GM23338 (cell line): ENCODE results near the gene RADIL. TPM values are rescaled to one million over a fixed set of nuclear protein-coding genes. Genes with fewer than 3 reads are reported as not detected.
A peak's percentile ranks its signal among the peaks of the same experiment; 100 is the strongest.

ENCODE experiments used
- ATAC-seq: fragments of 200-7000 bp; cut with Tn5 transposase; 3 replicates; pipeline ENCODE4 v1.9.1; 2020
- DNase-seq: peaks from one replicate; pipeline ENCODE4 v3.0.0-alpha.2; 2015; ENCODE audit warnings: low spot score
- H2AFZ ChIP-seq: fragments of 200-600 bp; sonication (generic); 2 replicates; pipeline ENCODE4 v1.8.0; 2016; ENCODE audit warnings: antibody characterized with exemption, mild to moderate bottlenecking, moderate library complexity
- H3F3A ChIP-seq: fragments of 200-600 bp; sonication (generic); replicated peaks from 2 replicates; pipeline ENCODE4 v1.8.0; 2017; ENCODE audit warnings: antibody characterized with exemption, mixed run types, low read depth
- H3K27ac ChIP-seq: fragments of 200-600 bp; sonication (generic); 2 replicates; pipeline ENCODE4 v1.6.1; 2016; ENCODE audit warnings: low read depth
- H3K27me3 ChIP-seq: fragments of 200-600 bp; sonication (generic); 2 replicates; pipeline ENCODE4 v1.8.0; 2016; ENCODE audit warnings: mild to moderate bottlenecking, mixed run types, moderate library complexity; ENCODE audit not compliant: insufficient read depth
- H3K36me3 ChIP-seq: fragments of 200-600 bp; sonication (generic); 2 replicates; pipeline ENCODE4 v1.8.0; 2016; ENCODE audit warnings: mild to moderate bottlenecking; ENCODE audit not compliant: insufficient read depth
- H3K4me1 ChIP-seq: fragments of 200-600 bp; sonication (generic); 2 replicates; pipeline ENCODE4 v1.8.0; 2016; ENCODE audit warnings: mild to moderate bottlenecking, moderate library complexity; ENCODE audit not compliant: insufficient read depth
- H3K4me2 ChIP-seq: fragments of 200-600 bp; sonication (generic); 2 replicates; pipeline ENCODE4 v1.7.1; 2017; ENCODE audit warnings: mixed run types
- H3K4me3 ChIP-seq: fragments of 200-600 bp; sonication (generic); 2 replicates; pipeline ENCODE4 v1.6.1; 2016; ENCODE audit warnings: mixed run types
- H3K79me2 ChIP-seq: fragments of 200-600 bp; sonication (generic); replicated peaks from 2 replicates; pipeline ENCODE4 v1.8.0; 2017; ENCODE audit warnings: mild to moderate bottlenecking; ENCODE audit not compliant: insufficient read depth
- H3K9me2 ChIP-seq: fragments of 200-600 bp; sonication (generic); 2 replicates; pipeline ENCODE4 v1.8.0; 2017; ENCODE audit not compliant: insufficient read depth
- H4K20me1 ChIP-seq: fragments of 200-600 bp; sonication (generic); replicated peaks from 2 replicates; pipeline ENCODE4 v1.8.0; 2017; ENCODE audit warnings: mild to moderate bottlenecking; ENCODE audit not compliant: insufficient read depth
- H3K27ac Mint-ChIP-seq: 2 replicates; pipeline ENCODE4 v1.8.0; 2020; ENCODE audit warnings: inconsistent platforms, mild to moderate bottlenecking, moderate library complexity, mixed read lengths
- H3K27me3 Mint-ChIP-seq: 3 replicates; pipeline ENCODE4 v1.8.0; 2022; ENCODE audit warnings: low read depth, mild to moderate bottlenecking, moderate library complexity, mixed read lengths, inconsistent platforms; ENCODE audit not compliant: insufficient read depth, poor library complexity
- H3K36me3 Mint-ChIP-seq: 3 replicates; pipeline ENCODE4 v1.8.0; 2021; ENCODE audit warnings: low read depth, mild to moderate bottlenecking, inconsistent platforms, moderate library complexity, mixed read lengths
- H3K4me1 Mint-ChIP-seq: 3 replicates; pipeline ENCODE4 v1.8.0; 2020; ENCODE audit warnings: mild to moderate bottlenecking, inconsistent platforms, mixed read lengths
- H3K4me3 Mint-ChIP-seq: 3 replicates; pipeline ENCODE4 v1.8.0; 2021; ENCODE audit warnings: moderate library complexity, mild to moderate bottlenecking, inconsistent platforms, mixed read lengths
- H3K9me3 Mint-ChIP-seq: 3 replicates; pipeline ENCODE4 v1.8.0; 2020; ENCODE audit warnings: moderate library complexity, mild to moderate bottlenecking, inconsistent platforms, mixed read lengths
- CREB1 ChIP-seq: fragments of 250-450 bp; sonication (Bioruptor Pico); IDR thresholded peaks from 2 replicates; pipeline ENCODE4 v1.5.0; 2020; ENCODE audit warnings: low read depth, mild to moderate bottlenecking, moderate library complexity
- CTCF ChIP-seq, 2 experiments: fragments of 200-600 bp in 1 of 2; sonication (generic) in 1 of 2; conservative IDR thresholded peaks; 2 replicates each; pipeline versions ENCODE4 v1.5.1 to v1.6.1; 2016 to 2017; ENCODE audit warnings: antibody characterized with exemption in 2 of 2, low read depth in 2 of 2, mild to moderate bottlenecking in 2 of 2, moderate library complexity in 1 of 2
- EZH2 ChIP-seq: fragments of 200-600 bp; sonication (generic); IDR thresholded peaks from one replicate; pipeline ENCODE4 v1.8.0; 2017; ENCODE audit warnings: antibody characterized with exemption, mild to moderate bottlenecking, low read depth; ENCODE audit not compliant: unreplicated experiment
- EZH2phosphoT487 ChIP-seq: fragments of 200-600 bp; sonication (generic); IDR thresholded peaks from one replicate; pipeline ENCODE4 v1.8.1; 2018; ENCODE audit warnings: antibody characterized with exemption; ENCODE audit not compliant: unreplicated experiment
- JUNB ChIP-seq: IDR thresholded peaks from one replicate; pipeline ENCODE4 v1.6.1; 2016; ENCODE audit warnings: antibody characterized with exemption; ENCODE audit not compliant: unreplicated experiment
- NANOG ChIP-seq: IDR thresholded peaks from 2 replicates; pipeline ENCODE4 v1.6.1; 2016; ENCODE audit warnings: antibody characterized with exemption, borderline replicate concordance
- POLR2AphosphoS5 ChIP-seq: IDR thresholded peaks from 2 replicates; pipeline ENCODE4 v1.6.1; 2016; ENCODE audit warnings: antibody characterized with exemption, low read depth
- STAT1 ChIP-seq: IDR thresholded peaks from one replicate; pipeline ENCODE4 v1.6.1; 2016; ENCODE audit warnings: antibody characterized with exemption; ENCODE audit not compliant: unreplicated experiment
- ZNF114 ChIP-seq: fragments of 250-450 bp; sonication (Bioruptor Pico); IDR thresholded peaks from 2 replicates; pipeline ENCODE4 v1.5.0; 2020; ENCODE audit warnings: mild to moderate bottlenecking, moderate library complexity
- ZNF331 ChIP-seq: fragments of 250-450 bp; sonication (Bioruptor Pico); IDR thresholded peaks from 2 replicates; pipeline ENCODE4 v1.5.0; 2020; ENCODE audit warnings: low read depth, mild to moderate bottlenecking, moderate library complexity
- ZNF462 ChIP-seq: fragments of 250-450 bp; sonication (Bioruptor Pico); IDR thresholded peaks from 2 replicates; pipeline ENCODE4 v1.5.0; 2020; ENCODE audit warnings: mild to moderate bottlenecking, moderate library complexity
- polyA plus RNA-seq: library from polyadenylated mRNA; unstranded; fragments of >200 nt; fragmentation: Nextera tagmentation; extraction: Ambion mirVana; gene quantifications from 2 replicates; pipeline ENCODE4 v1.2.1, GENCODE V29; 2016
- total RNA-seq: library from RNA; depleted of rRNA; stranded (reverse); fragments of >200 nt; shearing (Covaris generic); gene quantifications from 2 replicates; pipeline ENCODE4 v1.2.3, GENCODE V29; 2014
- TF ChIP-seq, protein P1 (sequence below): IDR thresholded peaks from 2 replicates; pipeline ENCODE4 v1.6.1; 2016; ENCODE audit warnings: antibody characterized with exemption
- TF ChIP-seq, protein P2 (sequence below): IDR thresholded peaks from one replicate; pipeline ENCODE4 v1.6.1; 2018; ENCODE audit warnings: antibody characterized with exemption; ENCODE audit not compliant: unreplicated experiment

Gene RADIL
- total and polyA plus RNA-seq, 2 experiments from 2014 or later: 4.3 to 9.8 TPM

DNA sequence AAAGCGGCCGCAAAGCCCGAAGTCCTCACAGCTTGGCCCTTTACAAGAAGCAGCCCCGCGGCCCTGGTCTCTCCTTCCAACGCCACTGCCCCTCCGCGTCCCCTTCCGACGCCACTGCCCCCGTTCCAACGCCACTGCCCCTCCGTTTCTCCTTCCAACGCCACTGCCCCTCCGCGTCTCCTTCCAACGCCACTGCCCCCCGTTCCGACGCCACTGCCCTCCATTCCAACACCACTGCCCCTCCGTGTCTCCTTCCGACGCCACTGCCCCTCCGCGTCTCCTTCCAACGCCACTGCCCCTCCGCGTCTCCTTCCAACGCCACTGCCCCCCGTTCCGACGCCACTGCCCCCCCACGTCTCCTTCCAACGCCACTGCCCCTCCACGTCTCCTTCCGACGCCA lies 75.0 kb downstream of the RADIL start:
- ATAC-seq (no peak), DNase-seq (no peak)
- no peaks in the 10 kb centered on the region for H3K27me3 ChIP-seq
- no peaks in the 10 kb centered on the region; the same call in 2 of the 3 replicates for H3K36me3 Mint-ChIP-seq
- peaks cover 5% of the 10 kb centered on the region for H3K4me1 Mint-ChIP-seq
- no peaks in the 10 kb centered on the region for H3K9me2 ChIP-seq
- no peak overlapping the region for H3K27ac ChIP-seq
- H3K27me3 Mint-ChIP-seq: peaks cover 10% of the 10 kb centered on the region
- peaks cover 3% of the 10 kb centered on the region; the same call in 1 of the 2 replicates for H3K4me1 ChIP-seq
- H3K9me3 Mint-ChIP-seq: peaks cover 9% of the 10 kb centered on the region; the same call in 1 of the 3 replicates
- no peaks in the 10 kb centered on the region for H3F3A ChIP-seq
- H3K4me2 ChIP-seq: 0 out of 2 replicates have a peak overlapping the region, but pooled peaks have one; percentile 10
- no peaks in the 10 kb centered on the region for H3K79me2 ChIP-seq
- H3K4me3 ChIP-seq: no peak overlapping the region
- H3K4me3 Mint-ChIP-seq: no peak overlapping the region
- H3K27ac Mint-ChIP-seq: no peak overlapping the region; the same call in 1 of the 2 replicates
- no peaks in the 10 kb centered on the region for H3K36me3 ChIP-seq
- no peaks in the 10 kb centered on the region for H4K20me1 ChIP-seq
- TF ChIP-seq NANOG (no peak), ZNF462 (CRISPR knock-in tag) (no peak), CTCF (conservative IDR thresholded peaks at IDR 0.05; ENCODE audit: low read depth in 2 of 2) (no peak), STAT1 (no peak), EZH2phosphoT487 (no peak), POLR2AphosphoS5 (no peak), ZNF331 (CRISPR knock-in tag) (no peak), ZNF114 (CRISPR knock-in tag) (no peak), CREB1 (CRISPR knock-in tag) (no peak), JUNB (no peak), EZH2 (no peak)
- TF ChIP-seq, protein P1, sequence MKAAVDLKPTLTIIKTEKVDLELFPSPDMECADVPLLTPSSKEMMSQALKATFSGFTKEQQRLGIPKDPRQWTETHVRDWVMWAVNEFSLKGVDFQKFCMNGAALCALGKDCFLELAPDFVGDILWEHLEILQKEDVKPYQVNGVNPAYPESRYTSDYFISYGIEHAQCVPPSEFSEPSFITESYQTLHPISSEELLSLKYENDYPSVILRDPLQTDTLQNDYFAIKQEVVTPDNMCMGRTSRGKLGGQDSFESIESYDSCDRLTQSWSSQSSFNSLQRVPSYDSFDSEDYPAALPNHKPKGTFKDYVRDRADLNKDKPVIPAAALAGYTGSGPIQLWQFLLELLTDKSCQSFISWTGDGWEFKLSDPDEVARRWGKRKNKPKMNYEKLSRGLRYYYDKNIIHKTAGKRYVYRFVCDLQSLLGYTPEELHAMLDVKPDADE: no peak
- TF ChIP-seq, protein P2, sequence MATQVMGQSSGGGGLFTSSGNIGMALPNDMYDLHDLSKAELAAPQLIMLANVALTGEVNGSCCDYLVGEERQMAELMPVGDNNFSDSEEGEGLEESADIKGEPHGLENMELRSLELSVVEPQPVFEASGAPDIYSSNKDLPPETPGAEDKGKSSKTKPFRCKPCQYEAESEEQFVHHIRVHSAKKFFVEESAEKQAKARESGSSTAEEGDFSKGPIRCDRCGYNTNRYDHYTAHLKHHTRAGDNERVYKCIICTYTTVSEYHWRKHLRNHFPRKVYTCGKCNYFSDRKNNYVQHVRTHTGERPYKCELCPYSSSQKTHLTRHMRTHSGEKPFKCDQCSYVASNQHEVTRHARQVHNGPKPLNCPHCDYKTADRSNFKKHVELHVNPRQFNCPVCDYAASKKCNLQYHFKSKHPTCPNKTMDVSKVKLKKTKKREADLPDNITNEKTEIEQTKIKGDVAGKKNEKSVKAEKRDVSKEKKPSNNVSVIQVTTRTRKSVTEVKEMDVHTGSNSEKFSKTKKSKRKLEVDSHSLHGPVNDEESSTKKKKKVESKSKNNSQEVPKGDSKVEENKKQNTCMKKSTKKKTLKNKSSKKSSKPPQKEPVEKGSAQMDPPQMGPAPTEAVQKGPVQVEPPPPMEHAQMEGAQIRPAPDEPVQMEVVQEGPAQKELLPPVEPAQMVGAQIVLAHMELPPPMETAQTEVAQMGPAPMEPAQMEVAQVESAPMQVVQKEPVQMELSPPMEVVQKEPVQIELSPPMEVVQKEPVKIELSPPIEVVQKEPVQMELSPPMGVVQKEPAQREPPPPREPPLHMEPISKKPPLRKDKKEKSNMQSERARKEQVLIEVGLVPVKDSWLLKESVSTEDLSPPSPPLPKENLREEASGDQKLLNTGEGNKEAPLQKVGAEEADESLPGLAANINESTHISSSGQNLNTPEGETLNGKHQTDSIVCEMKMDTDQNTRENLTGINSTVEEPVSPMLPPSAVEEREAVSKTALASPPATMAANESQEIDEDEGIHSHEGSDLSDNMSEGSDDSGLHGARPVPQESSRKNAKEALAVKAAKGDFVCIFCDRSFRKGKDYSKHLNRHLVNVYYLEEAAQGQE: no peak
- no peak overlapping the region for H2AFZ ChIP-seq
